B cell (primary cell): ENCODE results near the gene ISCU. TPM values are rescaled to one million over a fixed set of nuclear protein-coding genes. Genes with fewer than 3 reads are reported as not detected.

Source experiments
- ATAC-seq: fragments of 200-7000 bp; cut with Tn5 transposase; one replicate; pipeline ENCODE4 v1.10.0; 2021; ENCODE audit warnings: low read depth, mild to moderate bottlenecking, moderate number of reproducible peaks, moderate library complexity
- CTCF ChIA-PET: fragments of 350-600 bp; sonication (Branson Sonifier 250); formaldehyde crosslinking; loops from one replicate; lab custom pipeline; 2021; ENCODE audit warnings: antibody characterized with exemption, inconsistent platforms; lab: Charles Lee
- POLR2A ChIA-PET: fragments of 350-600 bp; sonication (Branson Sonifier 250); formaldehyde crosslinking; loops from one replicate; lab custom pipeline; 2021; ENCODE audit warnings: antibody characterized with exemption; lab: Charles Lee
- DNase-seq: peaks from one replicate; pipeline ENCODE4 v3.0.0; 2013
- H2AFZ ChIP-seq: 2 replicates; pipeline ENCODE4 v1.6.1; 2012; ENCODE audit warnings: mild to moderate bottlenecking, low read depth, low read length; ENCODE audit not compliant: insufficient read depth, poor library complexity, severe bottlenecking
- H3K27ac ChIP-seq, 2 donors: 1 replicate in 1 of 2; 2 replicates in 1 of 2; pipeline ENCODE4 v1.5.1; 2012 to 2013; ENCODE audit warnings: low read length in 2 of 2, mild to moderate bottlenecking in 2 of 2, moderate library complexity in 1 of 2
- H3K27me3 ChIP-seq, 4 experiments: fragments of 200-600 bp in 1 of 4; sonication (generic) in 1 of 4; replicated peaks in 1 of 4; 1 replicate in 2 of 4; 2 replicates in 2 of 4; pipeline versions ENCODE4 v1.6.1 to v1.7.0; 2013 to 2016; ENCODE audit warnings: low read length in 3 of 4, mild to moderate bottlenecking in 2 of 4, mixed read lengths in 1 of 4, moderate library complexity in 1 of 4; ENCODE audit not compliant: insufficient read depth in 4 of 4, control insufficient read depth in 3 of 4; ENCODE audit errors: control extremely low read depth in 1 of 4
- H3K36me3 ChIP-seq, 2 experiments: replicated peaks in 1 of 2; 1 replicate in 1 of 2; 2 replicates in 1 of 2; pipeline versions ENCODE4 v1.6.1 to v1.7.1; 2013; ENCODE audit warnings: low read length in 1 of 2; ENCODE audit not compliant: insufficient read depth in 2 of 2, control insufficient read depth in 1 of 2; ENCODE audit errors: control extremely low read depth in 1 of 2, extremely low read depth in 1 of 2
- H3K4me1 ChIP-seq, 2 donors: fragments of 200-600 bp in 1 of 2; sonication (generic) in 1 of 2; 1 replicate in 1 of 2; 2 replicates in 1 of 2; pipeline versions ENCODE4 v1.5.1 to v1.6.1; 2013 to 2017; ENCODE audit warnings: low read length in 2 of 2; ENCODE audit not compliant: control insufficient read depth in 2 of 2, insufficient read depth in 2 of 2
- H3K4me2 ChIP-seq: replicated peaks from 2 replicates; pipeline ENCODE3; 2012; ENCODE audit warnings: mild to moderate bottlenecking, low read depth, low read length; ENCODE audit not compliant: poor library complexity, severe bottlenecking
- H3K4me3 ChIP-seq, 5 experiments: fragments of 200-600 bp in 1 of 5; sonication (generic) in 1 of 5; 1 replicate in 3 of 5; 2 replicates in 2 of 5; pipeline versions ENCODE4 v1.5.1 to v1.7.0; 2011 to 2016; ENCODE audit warnings: low read length in 4 of 5, mild to moderate bottlenecking in 4 of 5, low read depth in 2 of 5, control low read depth in 1 of 5, moderate library complexity in 1 of 5; ENCODE audit not compliant: insufficient read depth in 1 of 5; ENCODE audit errors: control extremely low read depth in 1 of 5, extremely low read depth in 1 of 5
- H3K79me2 ChIP-seq: fragments of 200-600 bp; sonication (generic); one replicate; pipeline ENCODE4 v1.6.0; 2016; ENCODE audit warnings: low read length; ENCODE audit not compliant: control insufficient read depth, insufficient read depth
- H3K9ac ChIP-seq: fragments of 200-600 bp; sonication (generic); 2 replicates; pipeline ENCODE4 v1.6.1; 2017; ENCODE audit warnings: mild to moderate bottlenecking, low read length, moderate library complexity
- H3K9me3 ChIP-seq, 3 donors: one replicate each; pipeline versions ENCODE4 v1.6.1 to v1.7.1; 2013; ENCODE audit warnings: low read length in 2 of 3; ENCODE audit not compliant: control insufficient read depth in 2 of 3, insufficient read depth in 1 of 3; ENCODE audit errors: control extremely low read depth in 1 of 3
- H4K20me1 ChIP-seq: 2 replicates; pipeline ENCODE4 v1.6.0; 2012; ENCODE audit warnings: mild to moderate bottlenecking, low read length; ENCODE audit not compliant: insufficient read depth, control insufficient read depth, poor library complexity, severe bottlenecking
- H3K27ac Mint-ChIP-seq: one replicate; pipeline ENCODE4 v1.8.0; 2021; ENCODE audit warnings: mixed read lengths
- H3K27me3 Mint-ChIP-seq: one replicate; pipeline ENCODE4 v1.8.0; 2021; ENCODE audit warnings: mixed read lengths
- H3K4me1 Mint-ChIP-seq: one replicate; pipeline ENCODE4 v1.8.0; 2021; ENCODE audit warnings: mixed read lengths
- H3K4me3 Mint-ChIP-seq: one replicate; pipeline ENCODE4 v1.8.0; 2021; ENCODE audit warnings: mixed read lengths
- H3K9me3 Mint-ChIP-seq: one replicate; pipeline ENCODE4 v1.8.0; 2022; ENCODE audit warnings: mixed read lengths; ENCODE audit not compliant: insufficient read depth
- EZH2 ChIP-seq: IDR thresholded peaks from 2 replicates; pipeline ENCODE4 v1.6.1; 2012; ENCODE audit warnings: borderline replicate concordance, low read depth, mild to moderate bottlenecking, moderate library complexity, low read length; ENCODE audit not compliant: insufficient read depth, poor library complexity, severe bottlenecking
- WGBS: methylation state at CpG from one replicate; pipeline ENCODE4 v1.1.5; 2013; ENCODE audit warnings: missing lambda C conversion rate; ENCODE audit not compliant: insufficient coverage; 5-methylcytosine and 5-hydroxymethylcytosine counted together
- intact Hi-C: fragments of 100-400 bp; cut with micrococcal nuclease; formaldehyde crosslinking; loops from one replicate; pipeline ENCODE4 v1.10.0; 2022
- polyA plus RNA-seq: library from polyadenylated mRNA; depleted of rRNA; stranded (reverse); fragments of >200 nt; gene quantifications from 2 replicates; pipeline ENCODE4 v1.2.3, GENCODE V29; 2012
- total RNA-seq, 2 donors: library from RNA; stranded (reverse); fragments of 120-200 nt in 1 of 2; gene quantifications; 1 replicate in 1 of 2; 2 replicates in 1 of 2; pipeline versions ENCODE4 v1.2.3 to v1.2.4, GENCODE V29; 2013 to 2022
- TF ChIP-seq, protein P1 (sequence below): fragments of 200-600 bp; IDR thresholded peaks from one replicate; pipeline ENCODE4 v1.8.0; 2022; ENCODE audit warnings: antibody characterized with exemption, mild to moderate bottlenecking

The ISCU gene
- total and polyA plus RNA-seq, 2 donors (not counting 1 experiment from before 2014, with no cell fraction given), result 173 to 209 TPM

DNA sequence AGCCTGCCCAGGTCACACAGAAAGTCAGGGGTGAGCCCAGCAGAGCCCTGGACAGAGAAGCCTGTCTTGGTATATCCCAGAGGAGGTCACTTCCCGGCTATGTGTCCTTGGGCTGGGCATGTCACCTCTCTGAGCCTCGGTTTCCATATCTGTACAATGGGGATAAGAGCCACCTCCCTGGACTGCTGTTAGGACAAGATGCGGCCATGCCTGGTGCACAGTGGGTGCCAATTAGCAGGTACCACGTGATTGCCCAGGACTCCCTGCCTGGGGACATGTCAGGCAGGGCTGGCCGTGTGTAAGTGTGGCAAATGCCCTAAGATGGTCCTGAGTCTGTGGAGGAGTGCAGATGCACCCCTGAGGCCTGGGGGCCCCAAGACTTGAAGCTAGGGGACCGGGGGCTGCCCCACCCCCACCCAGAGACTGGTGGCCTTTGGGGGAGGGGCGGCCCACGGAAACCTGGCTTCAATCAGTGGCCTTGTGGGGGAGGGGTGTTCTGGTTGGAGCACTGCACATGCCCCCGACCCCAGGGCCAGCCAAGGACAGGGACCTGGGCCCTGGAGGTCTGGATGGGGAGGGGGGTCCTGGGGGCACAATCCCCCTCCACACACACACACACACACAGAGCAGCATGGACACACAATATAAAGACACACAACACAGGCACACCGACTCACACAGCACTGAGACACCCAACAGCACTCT is 34.6 kb downstream of the ISCU start:
- H3K27ac Mint-ChIP-seq, result no peak overlapping the region
- Histone ChIP-seq H3K36me3 (no peaks in the 10 kb centered on the region), H3K79me2 (no peaks in the 10 kb centered on the region), H3K27ac (no peak overlapping the region), H3K4me2 (no peak overlapping the region), H3K9me3 (no peaks in the 10 kb centered on the region), H3K9ac (no peak overlapping the region), H3K4me1 (no peaks in the 10 kb centered on the region), H4K20me1 (no peaks in the 10 kb centered on the region), H3K27me3 (no peaks in the 10 kb centered on the region), H2AFZ (no peak overlapping the region), H3K4me3 (no peak overlapping the region)
- ChIA-PET POLR2A (interaction anchor here (0.6 kb wide), 1 partner anchor 137 kb away, joined by 4 read pairs; no protein-coding TSS in a partner anchor), CTCF (no interaction called here)
- no peaks in the 10 kb centered on the region for H3K9me3 Mint-ChIP-seq
- TF ChIP-seq EZH2, result no peak
- TF ChIP-seq, protein P1, sequence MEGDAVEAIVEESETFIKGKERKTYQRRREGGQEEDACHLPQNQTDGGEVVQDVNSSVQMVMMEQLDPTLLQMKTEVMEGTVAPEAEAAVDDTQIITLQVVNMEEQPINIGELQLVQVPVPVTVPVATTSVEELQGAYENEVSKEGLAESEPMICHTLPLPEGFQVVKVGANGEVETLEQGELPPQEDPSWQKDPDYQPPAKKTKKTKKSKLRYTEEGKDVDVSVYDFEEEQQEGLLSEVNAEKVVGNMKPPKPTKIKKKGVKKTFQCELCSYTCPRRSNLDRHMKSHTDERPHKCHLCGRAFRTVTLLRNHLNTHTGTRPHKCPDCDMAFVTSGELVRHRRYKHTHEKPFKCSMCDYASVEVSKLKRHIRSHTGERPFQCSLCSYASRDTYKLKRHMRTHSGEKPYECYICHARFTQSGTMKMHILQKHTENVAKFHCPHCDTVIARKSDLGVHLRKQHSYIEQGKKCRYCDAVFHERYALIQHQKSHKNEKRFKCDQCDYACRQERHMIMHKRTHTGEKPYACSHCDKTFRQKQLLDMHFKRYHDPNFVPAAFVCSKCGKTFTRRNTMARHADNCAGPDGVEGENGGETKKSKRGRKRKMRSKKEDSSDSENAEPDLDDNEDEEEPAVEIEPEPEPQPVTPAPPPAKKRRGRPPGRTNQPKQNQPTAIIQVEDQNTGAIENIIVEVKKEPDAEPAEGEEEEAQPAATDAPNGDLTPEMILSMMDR, result no peak
- DNase-seq (no peak), ATAC-seq (no peak)
- no peaks in the 10 kb centered on the region for H3K4me1 Mint-ChIP-seq
- no peak overlapping the region for H3K4me3 Mint-ChIP-seq
- intact Hi-C loops, result no loop called here
- H3K27me3 Mint-ChIP-seq, result no peaks in the 10 kb centered on the region
- 94% methylated on average over 6 of the region's 10 CpGs for WGBS
